GM18873 (cell line): Measurements from ENCODE around the gene AIG1.
"Not testable (repeated sequence)": the region's sequence is repeated elsewhere in the genome, so short reads cannot be mapped to it uniquely, and the experiment has no call there.

Source experiments
- ATAC-seq: cut with Tn5 transposase; IDR thresholded peaks from one replicate; pipeline ENCODE4 v1.9.1; 2021; ENCODE audit warnings: mild to moderate bottlenecking, moderate library complexity, moderate number of reproducible peaks; ENCODE audit not compliant: unreplicated experiment, low FRiP score

AIG1 gene

DNA sequence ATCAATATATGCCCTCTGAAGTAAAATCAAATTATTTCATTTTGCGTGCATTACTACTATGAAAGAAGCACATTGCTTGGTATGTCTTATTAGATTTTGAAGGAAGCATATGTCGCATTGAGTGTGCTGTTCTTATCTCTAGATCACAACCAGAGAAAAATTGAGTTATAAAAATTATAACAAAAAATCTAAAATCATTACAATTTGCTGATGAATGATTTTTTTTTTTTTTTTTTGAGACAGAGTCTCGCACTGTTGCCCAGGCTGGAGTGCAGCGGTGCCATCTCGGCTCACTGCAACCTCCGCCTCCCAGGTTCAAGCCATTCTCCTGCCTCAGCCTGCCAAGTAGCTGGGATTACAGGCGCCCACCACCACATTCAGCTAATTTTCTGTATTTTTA is 284.8 kb downstream of the AIG1 start:
- ATAC-seq: not testable (repeated sequence)

DNA sequence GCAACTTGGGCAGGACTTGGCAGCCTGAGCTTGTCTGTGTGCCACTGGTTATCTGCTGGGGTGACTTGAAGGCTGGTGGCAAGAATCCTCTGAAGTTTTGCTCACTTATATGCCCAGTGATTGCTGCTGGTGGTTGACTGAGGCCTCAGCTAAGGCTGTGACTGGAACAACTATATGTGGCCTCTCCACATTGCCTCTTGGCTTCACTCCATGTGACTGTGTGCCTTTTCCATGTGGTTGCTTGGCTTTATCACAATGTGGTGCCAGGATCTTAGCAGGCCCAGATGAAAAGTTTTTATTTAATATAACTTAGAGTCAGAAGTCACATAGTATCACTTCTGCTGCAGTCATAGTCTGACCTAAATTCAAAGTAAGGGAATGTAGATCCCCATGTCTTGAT is 285.3 kb downstream of the AIG1 start:
- no peak for ATAC-seq

DNA sequence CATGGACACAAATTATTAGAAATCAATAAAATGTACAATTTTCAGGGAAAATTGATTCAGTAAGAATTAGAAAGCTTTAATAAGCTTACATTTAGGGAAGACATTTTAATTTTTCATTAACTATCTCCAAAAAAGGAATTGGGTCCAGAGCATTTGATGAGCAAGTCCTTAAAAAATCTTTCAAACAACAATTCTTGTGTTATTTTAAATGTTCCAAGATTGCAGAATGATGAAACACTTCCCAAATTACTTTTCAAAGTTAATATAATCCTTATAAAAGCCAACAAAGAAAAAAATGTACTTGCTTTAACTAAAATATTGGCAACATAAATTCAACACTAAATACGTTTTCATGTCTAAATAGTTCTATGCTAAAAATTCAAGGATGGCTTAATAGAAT is 287.8 kb downstream of the AIG1 start:
- no peak for ATAC-seq

DNA sequence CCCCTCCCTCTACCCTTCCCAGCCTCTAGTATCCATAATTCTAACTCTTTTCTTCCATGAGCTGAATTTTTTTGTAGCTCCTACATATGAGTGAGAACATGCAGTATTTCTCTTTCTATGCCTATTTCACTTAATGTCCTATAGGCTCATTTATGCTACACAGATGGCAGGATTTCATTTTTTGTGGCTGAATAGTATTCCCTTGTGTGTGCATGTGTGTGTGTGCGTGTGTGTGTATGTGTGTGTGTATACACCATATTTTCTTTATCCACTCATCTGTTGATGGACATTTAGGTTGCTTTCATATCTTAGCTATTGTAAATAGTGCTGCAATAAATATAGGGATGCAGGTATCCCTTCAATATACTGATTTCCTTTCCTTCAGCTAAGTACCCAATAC is 288.8 kb downstream of the AIG1 start:
- ATAC-seq: no peak

DNA sequence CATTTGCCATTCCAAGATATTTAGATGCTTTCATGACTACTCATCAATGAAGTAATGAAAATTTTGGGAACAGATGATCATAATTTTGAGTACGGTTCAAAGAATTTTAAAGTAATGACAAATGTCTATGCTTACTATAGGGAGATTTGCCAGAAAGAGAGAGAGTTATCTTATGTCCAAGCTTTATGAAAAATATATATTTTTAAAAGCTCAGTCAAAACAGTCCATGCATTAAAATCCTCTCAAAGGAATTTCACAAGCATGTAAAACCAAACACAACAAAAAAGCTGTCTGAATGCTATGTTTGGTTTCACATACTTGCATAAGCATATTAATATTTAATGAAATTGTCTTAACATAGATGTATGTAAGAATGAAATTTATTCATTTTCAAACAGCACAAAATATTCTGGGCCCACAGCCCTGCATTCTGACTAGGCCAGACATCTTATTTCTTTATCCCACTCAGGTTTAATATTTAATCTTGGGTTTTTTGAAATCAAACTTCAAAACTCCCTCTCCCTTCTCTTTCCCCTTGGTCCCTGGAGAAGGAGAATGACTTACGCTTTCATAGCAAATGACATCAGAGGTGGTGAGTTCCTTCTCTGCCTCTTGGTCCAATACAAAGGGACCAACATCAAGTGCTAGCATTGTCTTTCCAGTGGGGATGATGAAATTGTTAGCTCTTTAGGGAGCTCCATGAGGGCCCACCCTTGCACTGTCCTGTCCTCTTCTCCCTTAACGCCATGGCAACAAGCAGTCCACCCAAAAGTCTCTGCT is 295.6 kb downstream of the AIG1 start:
- no peak for ATAC-seq

DNA sequence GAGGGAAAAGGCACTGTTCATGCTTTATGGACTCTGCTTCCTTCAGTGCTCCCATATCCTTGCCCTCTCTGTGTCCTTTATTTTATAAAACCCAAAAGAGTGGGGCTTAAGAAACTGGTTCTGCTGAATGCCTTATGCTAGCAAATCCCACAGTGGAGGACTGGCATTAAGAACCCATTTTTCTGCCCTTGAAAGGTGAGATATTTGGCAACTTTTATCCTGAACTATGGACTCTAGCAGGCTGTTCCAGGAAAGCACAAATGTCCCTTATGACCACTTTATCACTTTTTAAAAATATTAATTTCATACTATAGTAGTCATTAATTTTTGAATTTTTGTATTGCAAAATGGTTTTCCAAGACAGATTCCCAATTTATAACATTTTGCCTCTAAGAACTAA is 296.5 kb downstream of the AIG1 start:
- no peak for ATAC-seq

DNA sequence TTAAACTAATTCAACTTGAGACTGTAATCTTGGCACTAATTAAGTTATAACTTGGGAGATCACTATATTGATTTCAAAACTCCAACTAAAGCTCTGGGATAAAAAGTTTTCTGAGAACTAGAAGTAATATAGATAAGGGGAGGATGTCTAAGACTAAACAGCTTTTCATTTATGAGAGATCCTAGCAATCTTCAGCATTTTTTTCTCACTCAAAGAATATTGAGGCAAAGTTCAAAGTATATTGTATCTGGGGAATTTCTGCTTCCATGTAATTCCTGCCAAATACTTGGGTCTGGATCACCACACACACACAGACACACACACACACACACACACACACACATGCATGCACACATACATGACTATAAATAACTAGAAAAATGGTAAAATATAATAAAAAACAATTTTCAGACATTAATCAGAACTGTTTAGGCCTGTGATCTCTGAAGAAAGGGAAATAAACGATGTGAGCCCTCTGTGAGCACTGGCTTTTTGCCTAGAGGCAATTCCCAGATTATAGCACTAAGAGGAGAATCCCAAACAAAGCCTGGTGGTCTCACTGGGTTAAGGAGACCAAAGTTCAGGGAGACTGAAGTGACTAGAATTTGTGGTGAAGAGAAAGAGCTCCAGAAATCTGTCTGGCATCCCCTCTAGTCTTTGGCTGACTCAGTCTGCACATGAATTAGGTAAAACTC is 297.0 kb downstream of the AIG1 start:
- ATAC-seq: no peak

DNA sequence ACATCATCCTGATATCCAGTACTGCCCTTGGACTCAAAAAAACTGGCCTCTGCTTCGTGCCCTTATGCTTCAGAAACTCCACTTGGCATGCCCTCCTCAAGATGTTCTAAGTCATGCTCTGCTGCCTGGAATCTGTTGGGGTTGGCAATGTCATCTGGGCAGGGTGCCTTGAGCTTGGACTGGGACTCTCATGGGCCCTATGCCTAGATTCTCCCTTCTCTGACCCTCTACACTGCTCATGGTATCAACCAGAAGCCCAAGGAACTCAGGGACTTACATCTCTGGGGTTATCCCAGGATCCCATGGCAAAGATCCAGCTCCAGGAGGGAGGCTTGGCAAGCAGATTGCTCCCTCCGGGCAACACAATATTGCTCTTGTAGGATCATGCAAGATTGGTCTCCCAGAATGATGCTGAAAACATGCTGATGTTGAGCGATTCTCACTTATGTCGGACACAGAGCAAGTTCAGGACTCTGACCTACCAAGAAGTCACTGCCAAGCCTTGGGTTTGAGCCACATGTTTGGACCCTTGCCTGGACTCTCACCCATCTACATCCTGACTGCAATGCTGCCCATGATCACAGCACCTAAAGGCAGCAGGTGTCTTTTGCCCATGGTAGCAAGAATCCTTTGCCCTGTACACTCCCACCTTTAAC is 301.0 kb downstream of the AIG1 start:
- ATAC-seq: no peak

DNA sequence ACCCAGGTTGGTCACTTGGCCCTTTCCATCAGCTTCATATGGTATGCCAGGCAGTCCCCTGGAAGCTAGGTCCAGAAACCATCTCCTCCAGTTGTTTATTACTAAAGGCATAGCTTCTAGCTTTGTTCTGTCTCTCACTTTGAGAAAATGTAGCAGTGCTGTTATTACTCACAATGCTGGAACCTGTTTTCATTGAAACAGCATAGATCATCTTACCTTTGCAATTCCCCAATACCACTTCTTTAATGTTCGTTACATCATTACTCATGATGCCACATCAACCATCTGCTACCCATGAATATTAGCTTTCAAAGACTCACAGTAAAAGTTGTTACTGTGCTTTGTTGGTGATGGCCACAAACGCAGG is 301.5 kb downstream of the AIG1 start:
- ATAC-seq: no peak

DNA sequence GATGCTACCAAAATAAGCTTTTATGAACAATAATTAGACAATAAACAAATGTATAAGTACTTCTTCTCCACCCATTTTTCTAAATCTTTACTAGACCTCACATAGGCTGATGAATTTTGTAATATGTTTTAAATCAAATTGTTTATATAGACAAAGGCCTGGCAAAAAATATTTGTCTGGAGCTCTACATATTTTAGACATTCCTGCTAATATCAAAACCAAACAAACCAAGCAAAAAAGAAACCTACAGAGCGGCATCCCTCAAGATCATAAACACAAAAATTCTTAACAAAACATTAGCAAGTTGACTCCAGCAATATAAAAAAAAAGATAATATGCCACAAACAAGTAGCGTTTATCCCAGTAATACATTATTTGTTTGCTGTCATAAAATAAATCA is 302.6 kb downstream of the AIG1 start:
- no peak for ATAC-seq

DNA sequence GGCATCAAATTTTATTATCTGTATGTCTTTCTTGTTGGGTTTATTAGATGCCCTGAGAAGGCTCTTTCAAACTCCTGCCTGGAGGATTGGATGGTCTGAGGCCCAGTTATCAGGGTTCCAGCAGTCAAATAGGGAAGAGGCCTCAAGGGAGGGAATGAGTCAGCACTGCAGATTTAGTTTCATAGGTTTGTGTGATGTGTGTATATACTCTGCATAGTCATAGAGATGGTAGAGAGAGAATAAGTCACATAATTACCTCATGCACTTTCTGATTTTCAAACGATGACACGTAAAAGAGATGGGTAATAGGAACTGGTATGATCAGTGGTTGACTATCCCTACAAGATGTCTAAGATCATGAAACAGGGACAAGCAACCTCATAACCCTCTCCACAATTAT is 307.7 kb downstream of the AIG1 start:
- peak; percentile 98 for ATAC-seq

DNA sequence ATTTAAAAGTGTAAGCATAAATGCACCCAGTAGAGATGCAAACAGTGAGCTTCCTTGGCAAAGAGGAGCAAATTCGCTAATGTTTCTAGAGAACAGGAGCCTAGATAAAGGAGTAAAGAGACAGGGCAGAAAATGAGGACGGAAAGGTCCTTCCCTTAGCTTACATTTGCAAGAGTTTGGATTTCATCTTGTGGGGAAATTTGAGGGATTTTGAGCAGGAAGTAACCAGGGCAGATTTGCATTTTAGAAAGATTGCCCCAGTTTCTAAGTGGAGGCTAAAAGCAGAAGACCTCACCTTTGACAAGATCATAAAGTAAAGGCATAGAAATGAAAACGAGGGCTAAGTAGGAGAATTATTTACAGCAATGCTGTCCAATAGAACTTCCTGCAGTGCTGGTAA is 309.3 kb downstream of the AIG1 start:
- no peak for ATAC-seq

DNA sequence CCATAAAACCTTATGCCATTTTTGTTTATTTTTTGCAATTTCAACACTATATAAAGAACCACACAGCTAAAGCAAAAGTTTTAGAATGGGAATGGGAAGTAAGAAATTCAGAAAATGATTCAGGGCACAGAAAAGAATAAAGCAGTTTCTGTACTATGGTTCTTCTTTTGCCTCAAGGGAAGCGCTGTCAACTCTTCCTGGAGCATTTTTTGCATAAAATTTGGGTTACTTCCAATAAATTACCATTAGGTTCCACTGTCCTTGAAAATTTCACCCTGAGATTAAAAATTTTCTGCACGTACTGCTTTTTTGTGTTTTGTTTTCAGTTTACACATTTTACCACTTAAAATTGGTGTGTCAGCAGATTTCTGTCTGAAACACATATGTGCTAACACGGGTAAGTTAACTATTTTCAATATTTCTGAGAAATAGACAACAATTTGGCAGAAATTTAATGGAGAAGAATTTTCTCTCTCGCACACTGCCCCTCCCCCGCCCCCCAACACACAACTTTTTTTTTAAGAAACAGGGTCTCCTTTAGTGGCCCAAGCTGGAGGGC is 310.2 kb downstream of the AIG1 start:
- no peak for ATAC-seq

DNA sequence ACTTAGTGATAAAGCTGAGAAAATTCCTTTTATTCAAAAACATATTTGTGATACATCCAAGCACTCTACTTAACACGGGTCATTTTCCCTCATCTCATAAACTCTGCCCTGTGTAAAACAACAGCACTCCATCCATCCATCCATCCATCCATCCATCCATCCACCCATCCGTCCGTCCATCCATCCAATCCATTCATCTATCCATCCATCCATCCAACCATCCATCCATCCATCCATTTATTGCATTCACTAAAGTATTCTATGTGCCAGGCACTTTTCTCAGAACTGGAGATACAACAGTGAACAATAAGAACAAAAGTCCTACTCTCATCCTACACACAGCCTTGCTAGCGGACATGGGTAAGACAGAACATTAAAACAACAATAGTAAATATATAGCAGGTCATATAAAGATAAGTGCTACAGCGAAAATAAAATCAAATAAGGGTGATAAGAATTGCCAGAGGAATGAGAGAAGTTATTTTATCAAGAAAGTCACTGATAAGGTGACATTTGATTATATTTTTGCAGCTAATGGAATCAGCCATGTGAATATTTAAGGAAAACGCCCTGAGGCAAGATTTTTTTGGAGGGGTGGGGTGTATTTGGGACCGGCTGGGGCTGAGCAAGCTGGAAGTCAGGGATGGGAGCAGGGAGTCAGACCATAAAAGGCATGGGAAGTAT is 311.7 kb downstream of the AIG1 start:
- ATAC-seq: no peak

DNA sequence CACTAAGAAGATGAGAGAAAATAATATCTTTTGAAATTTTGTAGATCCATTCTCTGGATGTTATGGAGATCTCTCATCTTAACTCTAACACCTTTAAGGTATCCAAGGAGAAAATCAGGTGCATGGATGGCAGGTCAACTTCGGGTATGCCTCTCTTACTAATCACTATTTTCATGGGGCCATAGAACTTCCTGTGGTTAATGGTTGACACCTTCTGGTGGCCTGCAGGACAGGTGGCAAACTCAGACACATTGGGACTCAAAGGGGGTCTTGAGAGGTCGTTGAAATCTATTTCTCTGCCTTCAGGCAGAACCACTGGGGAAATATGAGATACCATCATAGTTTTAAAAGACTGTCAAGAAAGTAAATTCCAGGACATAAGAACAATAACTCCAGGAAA is 313.3 kb downstream of the AIG1 start:
- no peak for ATAC-seq

DNA sequence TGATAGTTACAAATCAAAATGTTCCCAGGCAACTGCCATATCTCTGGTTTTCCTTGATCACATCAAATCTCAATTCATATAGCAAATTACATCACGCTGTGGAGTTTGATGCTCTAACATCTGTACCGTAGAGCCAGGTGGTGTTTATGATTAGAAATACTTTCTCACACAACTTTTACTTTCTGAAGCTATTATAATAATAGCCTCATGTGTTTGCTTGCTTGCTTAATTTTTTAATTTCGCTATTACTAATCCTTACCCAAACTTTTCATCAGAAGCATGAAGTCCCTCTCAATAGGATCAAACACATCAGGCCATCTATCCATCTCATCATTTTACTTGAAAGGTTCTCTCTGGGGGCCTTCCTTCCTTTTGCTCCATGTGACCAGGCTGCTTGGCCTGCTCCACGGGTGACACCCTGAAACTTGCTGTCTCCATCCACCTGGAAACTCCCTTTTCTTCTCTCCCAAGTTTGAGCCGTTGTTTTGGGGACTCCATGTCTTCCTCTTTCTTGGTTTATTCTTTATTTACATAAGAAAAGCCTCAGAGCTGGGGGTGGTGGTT is 314.4 kb downstream of the AIG1 start:
- no peak for ATAC-seq

DNA sequence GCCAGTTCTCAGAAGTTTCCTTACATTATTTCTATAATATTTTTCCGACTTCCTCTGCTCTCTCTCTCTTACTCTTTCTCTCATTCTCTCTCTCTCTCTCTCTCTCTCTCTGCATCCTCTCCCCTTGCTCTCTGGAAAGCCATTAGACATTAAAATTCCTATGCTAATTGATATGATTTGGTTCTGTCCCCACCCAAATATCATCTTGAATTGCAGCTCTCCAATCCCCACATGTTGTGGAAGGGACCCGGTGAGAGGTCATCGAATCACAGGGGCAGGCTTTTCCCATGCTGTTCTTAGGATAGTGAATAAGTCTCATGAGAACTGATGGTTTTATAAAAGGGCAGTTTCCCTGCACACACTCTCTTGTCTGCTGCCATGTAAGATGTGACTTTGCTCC is 315.7 kb downstream of the AIG1 start:
- ATAC-seq: no peak

DNA sequence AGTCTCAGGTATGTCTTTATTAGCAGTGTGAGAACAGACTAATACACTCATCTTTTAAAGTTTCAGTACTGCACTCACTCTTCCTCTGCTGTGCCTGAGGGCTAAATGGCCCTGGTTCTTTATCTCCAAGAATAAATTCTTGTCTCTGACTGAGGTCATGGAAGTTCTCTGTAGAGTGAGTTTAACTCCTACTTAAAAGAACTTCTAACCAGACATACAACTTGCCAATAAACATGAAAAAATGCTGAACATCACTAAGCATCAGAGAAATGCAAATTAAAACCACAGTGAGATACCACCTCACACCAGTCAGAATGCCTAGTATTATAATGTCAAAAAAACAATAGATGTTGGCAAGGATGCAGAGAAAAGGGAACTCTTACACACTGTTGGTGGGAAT is 316.2 kb downstream of the AIG1 start:
- no peak for ATAC-seq

DNA sequence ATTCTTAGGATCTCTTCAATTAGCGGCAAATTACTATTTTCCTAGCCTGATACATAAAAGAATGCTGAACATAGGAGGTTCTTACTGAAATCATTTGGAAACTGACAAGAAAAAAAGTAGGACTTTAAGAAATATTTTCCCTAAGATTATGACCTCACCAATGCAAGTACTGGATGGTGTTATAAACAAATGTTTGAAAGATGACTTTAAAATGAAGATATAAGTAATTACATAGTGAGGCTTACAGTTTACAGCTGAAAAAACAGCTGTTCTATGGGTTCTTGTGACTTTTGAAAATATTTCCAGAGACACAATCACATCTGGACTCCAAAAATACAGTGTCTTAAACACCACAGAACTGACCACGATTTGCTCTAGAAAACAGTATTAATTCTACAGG is 324.9 kb downstream of the AIG1 start:
- no peak for ATAC-seq

DNA sequence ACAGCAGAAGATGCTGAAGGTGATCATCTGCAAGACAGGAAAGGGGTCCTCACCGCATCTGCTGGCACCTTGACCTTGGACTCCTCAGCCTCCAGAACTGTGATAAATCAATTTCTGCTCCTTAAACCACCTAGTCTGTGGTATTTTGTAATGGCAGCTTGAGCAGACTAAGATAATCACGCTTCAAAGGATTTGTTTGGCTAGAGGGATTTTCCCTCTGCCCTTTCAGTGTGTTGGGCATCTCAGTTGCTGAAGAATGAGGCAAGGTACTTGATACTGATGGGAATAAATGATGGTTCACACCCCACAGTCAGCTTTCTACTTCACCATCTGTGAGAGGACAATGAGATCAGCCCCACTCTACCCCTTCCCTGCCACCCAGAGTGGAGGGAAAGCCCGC is 329.6 kb downstream of the AIG1 start:
- ATAC-seq: no peak
